CD8-positive, alpha-beta memory T cell (primary cell): ENCODE data around the gene MEGF9. TPM values are rescaled to one million over a fixed set of nuclear protein-coding genes. Genes with fewer than 3 reads are reported as not detected.

Experiments used
- CTCF ChIA-PET: fragments of 350-600 bp; sonication (Branson Sonifier 250); formaldehyde crosslinking; loops from one replicate; lab custom pipeline; 2021; ENCODE audit warnings: antibody characterized with exemption; lab: Charles Lee
- POLR2A ChIA-PET: fragments of 350-600 bp; sonication (Branson Sonifier 250); formaldehyde crosslinking; loops from one replicate; lab custom pipeline; 2021; ENCODE audit warnings: antibody characterized with exemption; lab: Charles Lee
- DNase-seq, 5 donors: peaks; one replicate each; pipeline versions ENCODE4 v3.0.0 to v3.0.0-alpha.2; 2020 to 2022; ENCODE audit warnings: mixed read lengths in 1 of 5
- H3K27ac ChIP-seq: one replicate; pipeline ENCODE4 v1.7.0; 2013; ENCODE audit warnings: low read depth, mild to moderate bottlenecking, low read length, moderate library complexity
- H3K27me3 ChIP-seq: 2 replicates; pipeline ENCODE4 v1.7.0; 2013; ENCODE audit warnings: low read length, mild to moderate bottlenecking; ENCODE audit not compliant: insufficient read depth, poor library complexity, severe bottlenecking
- H3K36me3 ChIP-seq: 2 replicates; pipeline ENCODE4 v1.7.0; 2013; ENCODE audit warnings: mild to moderate bottlenecking, low read length, moderate library complexity; ENCODE audit not compliant: insufficient read depth
- H3K4me1 ChIP-seq: 2 replicates; pipeline ENCODE4 v1.7.0; 2013; ENCODE audit warnings: mild to moderate bottlenecking, low read length, moderate library complexity; ENCODE audit not compliant: insufficient read depth
- H3K4me3 ChIP-seq: 2 replicates; pipeline ENCODE4 v1.7.0; 2013; ENCODE audit warnings: mild to moderate bottlenecking, low read length
- H3K9me3 ChIP-seq: 2 replicates; pipeline ENCODE4 v1.7.0; 2013; ENCODE audit warnings: mild to moderate bottlenecking, low read length
- H3K27ac Mint-ChIP-seq, 8 donors: one replicate each; pipeline ENCODE4 v1.8.0; 2020 to 2021; ENCODE audit warnings: mixed read lengths in 8 of 8, mild to moderate bottlenecking in 6 of 8, inconsistent platforms in 3 of 8, moderate library complexity in 3 of 8
- H3K27me3 Mint-ChIP-seq, 2 donors: one replicate each; pipeline ENCODE4 v1.8.0; 2020 to 2021; ENCODE audit warnings: mixed read lengths in 2 of 2, mild to moderate bottlenecking in 1 of 2, moderate library complexity in 1 of 2
- H3K36me3 Mint-ChIP-seq, 3 donors: one replicate each; pipeline ENCODE4 v1.8.0; 2020 to 2021; ENCODE audit warnings: mixed read lengths in 3 of 3, inconsistent platforms in 1 of 3, mild to moderate bottlenecking in 1 of 3
- H3K4me1 Mint-ChIP-seq, 3 donors: one replicate each; pipeline ENCODE4 v1.8.0; 2020 to 2021; ENCODE audit warnings: mixed read lengths in 3 of 3, inconsistent platforms in 1 of 3, mild to moderate bottlenecking in 1 of 3
- H3K4me3 Mint-ChIP-seq, 7 donors: one replicate each; pipeline ENCODE4 v1.8.0; 2020 to 2021; ENCODE audit warnings: mixed read lengths in 7 of 7, mild to moderate bottlenecking in 6 of 7, moderate library complexity in 4 of 7, inconsistent platforms in 2 of 7
- H3K9me3 Mint-ChIP-seq, 5 donors: one replicate each; pipeline ENCODE4 v1.8.0; 2020 to 2022; ENCODE audit warnings: mixed read lengths in 5 of 5, mild to moderate bottlenecking in 3 of 5, moderate library complexity in 2 of 5, inconsistent platforms in 1 of 5
- polyA plus RNA-seq: library from polyadenylated mRNA; unstranded; fragments of 300-500 nt; fragmentation: Illumina TruSeq; gene quantifications from one replicate; pipeline ENCODE4 v1.2.3, GENCODE V29; 2021
- total RNA-seq, 2 experiments: library from RNA; stranded (reverse); gene quantifications; one replicate each; pipeline ENCODE4 v1.2.3, GENCODE V29; 2021

MEGF9 gene
- total and polyA plus RNA-seq, 3 experiments from 2014 or later = 3.9 to 7.0 (median 6.9) TPM

DNA sequence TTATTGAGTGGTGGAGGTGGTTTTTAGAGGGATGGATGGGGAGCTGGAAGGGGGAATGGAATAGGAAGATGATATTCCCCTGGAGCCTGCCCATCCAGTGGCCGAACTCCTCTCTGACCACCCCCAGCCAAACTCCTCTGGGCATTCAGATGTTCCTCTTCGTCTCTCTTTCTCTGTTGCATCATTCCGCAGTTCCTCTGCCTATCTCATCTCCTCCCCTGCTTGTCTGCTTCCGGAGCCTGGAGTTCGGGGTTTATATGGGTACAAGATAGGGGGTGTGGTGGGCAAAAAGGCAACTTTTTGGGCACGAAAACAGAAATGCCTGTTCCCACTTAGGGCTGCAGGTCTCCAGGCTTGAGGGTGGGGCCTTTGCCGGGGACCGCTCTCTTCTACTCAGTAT is 122.1 kb downstream of the MEGF9 start:
- Mint-ChIP-seq H3K4me1 (no peaks in the 10 kb centered on the region), H3K36me3 (no peaks in the 10 kb centered on the region), H3K27me3 (peaks cover 3 to 4% of the 10 kb centered on the region in 2 donors), H3K27ac (no peak overlapping the region), H3K9me3 (no peaks in the 10 kb centered on the region), H3K4me3 (peak overlapping the region in 1 of 7 donors; percentile 43)
- Histone ChIP-seq H3K27me3 (no peaks in the 10 kb centered on the region), H3K36me3 (no peaks in the 10 kb centered on the region), H3K27ac (no peak overlapping the region), H3K9me3 (no peaks in the 10 kb centered on the region), H3K4me1 (no peaks in the 10 kb centered on the region), H3K4me3 (no peak overlapping the region)
- ChIA-PET POLR2A (no interaction called here), CTCF (no interaction called here)
- DNase-seq = no peak

- no peaks in the 10 kb centered on the region for H3K27me3 ChIP-seq
- POLR2A ChIA-PET = no interaction called here
- no peak overlapping the region for H3K4me3 ChIP-seq
- Mint-ChIP-seq H3K4me1 (peaks cover 4 to 14% (median 14%) of the 10 kb centered on the region in 3 donors), H3K27me3 (peaks cover 0 to 3% of the 10 kb centered on the region in 2 donors), H3K36me3 (no peaks in the 10 kb centered on the region), H3K4me3 (no peak overlapping the region), H3K27ac (peak overlapping the region in 1 of 8 donors; percentile 50), H3K9me3 (no peaks in the 10 kb centered on the region)
- no peaks in the 10 kb centered on the region for H3K36me3 ChIP-seq
- CTCF ChIA-PET = no interaction called here
- no peaks in the 10 kb centered on the region for H3K9me3 ChIP-seq
- no peaks in the 10 kb centered on the region for H3K4me1 ChIP-seq
- H3K27ac ChIP-seq = no peak overlapping the region
- DNase-seq = no peak
These were observed 126.9 kb downstream of the MEGF9 start for GRCh38 chr9:120587328-120587727.

- no peaks in the 10 kb centered on the region for H3K9me3 Mint-ChIP-seq
- no peak overlapping the region for H3K4me3 ChIP-seq
- peak overlapping the region in 5 of 8 donors; percentile 17 to 77 (median 26) for H3K27ac Mint-ChIP-seq
- H3K4me1 Mint-ChIP-seq = peaks cover 24 to 43% (median 37%) of the 10 kb centered on the region in 3 donors
- POLR2A ChIA-PET = no interaction called here
- peaks cover 14% of the 10 kb centered on the region for H3K4me1 ChIP-seq
- H3K36me3 ChIP-seq = no peaks in the 10 kb centered on the region
- H3K4me3 Mint-ChIP-seq = peak overlapping the region in 1 of 7 donors; percentile 81
- CTCF ChIA-PET = no interaction called here
- H3K27ac ChIP-seq = no peak overlapping the region
- peaks cover 0 to 11% (median 0%) of the 10 kb centered on the region in 3 donors for H3K36me3 Mint-ChIP-seq
- no peaks in the 10 kb centered on the region for H3K9me3 ChIP-seq
- H3K27me3 ChIP-seq = no peaks in the 10 kb centered on the region
- peak in 3 of 5 donors; percentile 10 to 59 (median 54) for DNase-seq
- no peaks in the 10 kb centered on the region for H3K27me3 Mint-ChIP-seq
These were observed 130.3 kb downstream of the MEGF9 start for GRCh38 chr9:120583958-120584369.

DNA sequence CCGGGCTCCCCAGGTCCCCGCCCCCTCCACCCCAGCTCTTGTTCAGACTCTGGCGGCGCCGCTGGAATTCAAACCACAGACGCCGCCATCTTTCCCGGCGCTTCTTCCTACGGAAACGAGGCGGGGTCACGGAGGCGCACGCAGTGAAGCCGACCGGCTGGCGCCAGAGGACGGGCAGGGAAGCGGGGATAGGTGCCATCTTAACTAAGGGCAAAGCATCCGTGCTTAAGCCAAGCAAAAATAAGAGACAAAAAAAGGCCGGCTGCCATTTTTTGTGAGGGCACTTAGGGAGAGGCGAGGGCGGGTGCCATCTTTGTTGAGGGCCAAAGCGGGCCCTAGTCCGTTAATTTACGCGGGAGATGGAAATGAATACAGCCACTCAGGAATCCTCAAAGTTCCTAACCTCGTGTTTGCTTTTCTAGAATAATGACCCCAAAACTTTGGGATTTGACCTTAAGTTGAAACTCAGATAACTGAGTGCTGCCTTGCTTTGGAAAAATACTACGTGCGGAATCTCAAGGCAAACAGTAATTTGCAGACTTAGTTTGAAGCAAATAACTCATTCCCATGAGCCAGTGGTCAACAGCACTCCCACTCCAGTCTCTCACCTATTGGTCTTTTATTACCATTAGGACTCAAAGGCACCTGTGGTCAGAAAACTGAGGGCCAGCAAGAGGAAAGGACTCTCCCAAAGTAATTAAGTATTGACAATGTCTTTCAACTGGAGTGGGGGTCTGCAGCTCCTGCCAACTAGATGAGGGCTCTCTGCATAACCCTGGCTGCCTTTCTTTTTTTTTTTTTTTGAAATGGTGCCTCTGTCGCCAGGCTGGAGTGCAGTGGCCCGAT is 134.0 kb downstream of the MEGF9 start, which contains the start of gene CDK5RAP2:
Gene CDK5RAP2 (minus strand): TSS at position 117 of the 846 bp plus-strand sequence. CDS start 189 bp downstream, outside the sequence.
- Mint-ChIP-seq H3K27ac (peak within 1 kb of the TSS; percentile 92 to 98 (median 96)), H3K4me1 (peaks cover 50 to 78% (median 71%) of the 10 kb centered on the region in 3 donors), H3K27me3 (no peaks in the 10 kb centered on the region), H3K36me3 (peaks cover 0 to 29% (median 0%) of the 10 kb centered on the region in 3 donors), H3K9me3 (no peaks in the 10 kb centered on the region), H3K4me3 (peak within 1 kb of the TSS; percentile 91 to 97 (median 94))
- Histone ChIP-seq H3K27me3 (no peaks in the 10 kb centered on the region), H3K9me3 (no peaks in the 10 kb centered on the region), H3K36me3 (no peaks in the 10 kb centered on the region), H3K27ac (peak within 1 kb of the TSS; percentile 82), H3K4me3 (peak within 1 kb of the TSS; percentile 98), H3K4me1 (peaks cover 19% of the 10 kb centered on the region)
- DNase-seq = peak; percentile 86 to 95 (median 91)
- ChIA-PET CTCF (no interaction called here), POLR2A (interaction anchor here (1.2 kb wide), 1 partner anchor 1684 kb away, joined by 3 read pairs; the partner anchor contains the start of genes MRRF and RBM18)

DNA sequence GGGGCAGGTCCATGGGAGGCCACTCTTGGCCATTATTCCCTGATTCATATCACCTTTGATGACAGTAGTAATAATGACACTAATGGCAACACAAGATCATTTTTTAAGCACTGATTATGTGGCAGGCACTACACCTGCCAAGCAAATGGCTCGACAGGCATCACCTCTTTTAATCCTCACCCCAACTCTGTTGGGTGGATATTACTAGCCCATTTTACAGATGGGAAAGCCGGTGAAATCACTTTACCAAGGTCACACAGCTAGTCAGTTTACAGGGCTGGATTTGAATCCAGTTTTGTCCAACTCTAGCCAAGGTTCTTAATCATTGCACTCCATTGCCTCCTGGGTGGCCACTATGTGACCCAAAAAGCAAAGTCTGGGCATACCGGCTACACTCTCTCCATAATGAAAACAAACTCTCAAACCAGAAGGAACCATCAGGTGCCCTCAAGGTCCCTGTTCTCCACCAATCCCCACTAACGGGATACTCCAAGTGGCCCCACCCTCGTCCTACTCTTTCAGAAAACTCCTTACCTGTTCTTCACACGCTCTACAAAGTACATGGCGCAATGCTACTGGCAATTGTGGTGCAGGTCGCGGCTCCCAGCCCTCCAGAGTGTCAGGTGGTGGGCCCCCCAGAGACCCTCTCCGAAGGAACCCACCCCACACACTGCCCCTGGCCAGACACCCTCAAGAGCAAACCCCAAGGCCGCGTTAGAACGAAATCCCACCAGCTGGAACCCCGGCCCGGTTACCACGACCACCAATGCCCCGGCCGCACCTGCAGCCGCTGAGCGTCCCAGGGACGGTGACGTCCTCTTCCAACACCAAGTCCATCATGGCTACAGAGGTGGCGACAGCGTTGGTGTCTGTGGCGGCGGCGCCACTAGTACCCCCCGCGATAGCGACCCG is 134.9 kb downstream of the MEGF9 start:
- peak in 1 of 5 donors; percentile 1 for DNase-seq
- H3K4me3 ChIP-seq = peak overlapping the region; percentile 98
- H3K36me3 ChIP-seq = no peaks in the 10 kb centered on the region
- H3K4me1 ChIP-seq = peaks cover 19% of the 10 kb centered on the region
- no peaks in the 10 kb centered on the region for H3K9me3 ChIP-seq
- peaks cover 0 to 29% (median 0%) of the 10 kb centered on the region in 3 donors for H3K36me3 Mint-ChIP-seq
- H3K9me3 Mint-ChIP-seq = no peaks in the 10 kb centered on the region
- no peaks in the 10 kb centered on the region for H3K27me3 ChIP-seq
- ChIA-PET POLR2A (interaction anchor here (1.2 kb wide), 1 partner anchor 1685 kb away, joined by 3 read pairs; the partner anchor contains the start of genes MRRF and RBM18), CTCF (no interaction called here)
- peaks cover 49 to 83% (median 72%) of the 10 kb centered on the region in 3 donors for H3K4me1 Mint-ChIP-seq
- peak overlapping the region; percentile 92 to 98 (median 96) for H3K27ac Mint-ChIP-seq
- H3K27ac ChIP-seq = peak overlapping the region; percentile 82
- peak overlapping the region; percentile 91 to 97 (median 94) for H3K4me3 Mint-ChIP-seq
- H3K27me3 Mint-ChIP-seq = no peaks in the 10 kb centered on the region

- CTCF ChIA-PET = interaction anchor here (1.1 kb wide), 1 partner anchor 639 kb away, joined by 3 read pairs; no protein-coding TSS in a partner anchor
- DNase-seq = no peak
- no peaks in the 10 kb centered on the region for H3K9me3 ChIP-seq
- H3K27me3 ChIP-seq = no peaks in the 10 kb centered on the region
- peaks cover 45 to 62% (median 54%) of the 10 kb centered on the region in 3 donors for H3K4me1 Mint-ChIP-seq
- H3K27ac Mint-ChIP-seq = peak overlapping the region in 1 of 8 donors; percentile 61
- peaks cover 15% of the 10 kb centered on the region for H3K36me3 ChIP-seq
- no peaks in the 10 kb centered on the region for H3K9me3 Mint-ChIP-seq
- POLR2A ChIA-PET = no interaction called here
- H3K4me3 Mint-ChIP-seq = no peak overlapping the region
- H3K4me3 ChIP-seq = no peak overlapping the region
- H3K27ac ChIP-seq = no peak overlapping the region
- peaks cover 0 to 54% (median 3%) of the 10 kb centered on the region in 3 donors for H3K36me3 Mint-ChIP-seq
- H3K27me3 Mint-ChIP-seq = no peaks in the 10 kb centered on the region
- H3K4me1 ChIP-seq = peaks cover 10% of the 10 kb centered on the region
These were observed 139.8 kb downstream of the MEGF9 start for GRCh38 chr9:120574473-120574872.

GRCh38 chr9:120572472-120572871 is 141.8 kb downstream of the MEGF9 start:
- Histone ChIP-seq H3K36me3 (peaks cover 33% of the 10 kb centered on the region), H3K27ac (no peak overlapping the region), H3K9me3 (no peaks in the 10 kb centered on the region), H3K4me1 (no peaks in the 10 kb centered on the region), H3K4me3 (no peak overlapping the region), H3K27me3 (no peaks in the 10 kb centered on the region)
- peaks cover 8 to 69% (median 13%) of the 10 kb centered on the region in 3 donors for H3K36me3 Mint-ChIP-seq
- ChIA-PET POLR2A (no interaction called here), CTCF (no interaction called here)
- H3K4me1 Mint-ChIP-seq = peaks cover 35 to 48% (median 36%) of the 10 kb centered on the region in 3 donors
- no peak overlapping the region for H3K4me3 Mint-ChIP-seq
- no peaks in the 10 kb centered on the region for H3K27me3 Mint-ChIP-seq
- DNase-seq = no peak
- H3K27ac Mint-ChIP-seq = no peak overlapping the region
- no peaks in the 10 kb centered on the region for H3K9me3 Mint-ChIP-seq
